Measurements from ENCODE around the gene ADGRF3.
"Not testable (repeated sequence)": the region's sequence is repeated elsewhere in the genome, so short reads cannot be mapped to it uniquely, and the experiment has no call there.

ADGRF3 gene

GRCh38 chr2:26346454-26347053, at the start of gene ADGRF3:
Gene ADGRF3 (minus strand): TSS chr2:26346789. CDS start chr2:26346234, 555 bp downstream.
- DNase-seq: peak; percentile 61 to 70

- DNase-seq: no peak
Observed at GRCh38 chr2:26395394-26395793, 48.8 kb upstream of the ADGRF3 start.

- DNase-seq: no peak
Observed at GRCh38 chr2:26394694-26395093, 48.1 kb upstream of the ADGRF3 start.

- no peak for DNase-seq
Observed at GRCh38 chr2:26387189-26387588, 40.6 kb upstream of the ADGRF3 start.

- no peak for DNase-seq
Observed at GRCh38 chr2:26384597-26384996, 38.0 kb upstream of the ADGRF3 start.

GRCh38 chr2:26384183-26384582, 37.6 kb upstream of the ADGRF3 start:
- no peak for DNase-seq

GRCh38 chr2:26382564-26382963, 36.0 kb upstream of the ADGRF3 start:
- no peak for DNase-seq

GRCh38 chr2:26380281-26380680, 33.7 kb upstream of the ADGRF3 start:
- DNase-seq: no peak

GRCh38 chr2:26376799-26377198, 30.2 kb upstream of the ADGRF3 start:
- no peak for DNase-seq

GRCh38 chr2:26370909-26371308, 24.3 kb upstream of the ADGRF3 start:
- not testable (repeated sequence) for DNase-seq

GRCh38 chr2:26369664-26370063, 23.1 kb upstream of the ADGRF3 start:
- DNase-seq: not testable (repeated sequence)

- DNase-seq: no peak
Observed at GRCh38 chr2:26366957-26367356, 20.4 kb upstream of the ADGRF3 start.

GRCh38 chr2:26364669-26365068, 18.1 kb upstream of the ADGRF3 start:
- DNase-seq: no peak

GRCh38 chr2:26363958-26364357, 17.4 kb upstream of the ADGRF3 start:
- DNase-seq: no peak

GRCh38 chr2:26363323-26363722, 16.7 kb upstream of the ADGRF3 start:
- DNase-seq: no peak

- no peak for DNase-seq
Observed at GRCh38 chr2:26359886-26360473, 13.4 kb upstream of the ADGRF3 start.

GRCh38 chr2:26356771-26357170, 10.2 kb upstream of the ADGRF3 start:
- DNase-seq: no peak

- DNase-seq: no peak
Observed at GRCh38 chr2:26356111-26356510, 9.5 kb upstream of the ADGRF3 start.

GRCh38 chr2:26355038-26355995, 8.7 kb upstream of the ADGRF3 start:
- no peak for DNase-seq

GRCh38 chr2:26354469-26354868, 7.9 kb upstream of the ADGRF3 start:
- DNase-seq: not testable (repeated sequence)

GRCh38 chr2:26352892-26353291, 6.3 kb upstream of the ADGRF3 start:
- peak; percentile 33 to 45 for DNase-seq

- no peak for DNase-seq
Observed at GRCh38 chr2:26351375-26352090, 4.9 kb upstream of the ADGRF3 start.

GRCh38 chr2:26349690-26350089, 3.1 kb upstream of the ADGRF3 start:
- no peak for DNase-seq

Measured in activated CD4-positive, alpha-beta T cell treated with anti-CD3 and anti-CD28 coated beads, Interleukin-2, amount 50 U/mL, for 48 hours (primary cell).